ENCODE results near the gene OR2Z1.

Gene OR2Z1, protein sequence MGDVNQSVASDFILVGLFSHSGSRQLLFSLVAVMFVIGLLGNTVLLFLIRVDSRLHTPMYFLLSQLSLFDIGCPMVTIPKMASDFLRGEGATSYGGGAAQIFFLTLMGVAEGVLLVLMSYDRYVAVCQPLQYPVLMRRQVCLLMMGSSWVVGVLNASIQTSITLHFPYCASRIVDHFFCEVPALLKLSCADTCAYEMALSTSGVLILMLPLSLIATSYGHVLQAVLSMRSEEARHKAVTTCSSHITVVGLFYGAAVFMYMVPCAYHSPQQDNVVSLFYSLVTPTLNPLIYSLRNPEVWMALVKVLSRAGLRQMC

DNA sequence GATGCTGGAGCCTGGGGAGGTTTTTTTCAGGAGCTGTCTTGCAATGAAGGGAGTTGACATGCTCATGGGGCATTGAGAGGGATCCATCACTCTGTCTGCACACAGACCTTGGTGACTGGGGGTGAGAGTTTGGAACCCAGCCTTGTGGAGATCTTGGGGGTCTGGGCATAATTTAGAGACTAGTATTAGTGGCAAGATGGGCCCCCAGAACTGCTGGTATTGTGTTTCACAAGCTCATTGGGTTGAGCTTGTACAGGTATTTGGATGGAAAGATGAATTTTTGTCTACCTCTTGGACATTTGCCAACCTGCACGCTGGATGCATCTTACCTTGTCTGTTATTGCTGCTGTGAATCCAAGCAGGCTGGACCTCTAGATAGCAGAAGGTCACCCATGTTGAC is at the start of gene OR2Z1:
Gene OR2Z1 (plus strand): TSS at position 301 of the 400 bp plus-strand sequence. CDS start 9,395 bp downstream, outside the sequence.
- H3K4me1 ChIP-seq (ENCODE audit: control insufficient read depth in 1 of 2, insufficient read depth in 1 of 2, low read depth in 1 of 2, low read length in 1 of 2) = no peaks in the 10 kb centered on the region
- H3K27ac ChIP-seq = no peak within 1 kb of the TSS
- H3K4me3 ChIP-seq (ENCODE audit: low read depth in 1 of 2, low read length in 1 of 2) = no peak within 1 kb of the TSS
- H3K36me3 ChIP-seq = no peaks in the 10 kb centered on the region
- TF ChIP-seq, protein P1, sequence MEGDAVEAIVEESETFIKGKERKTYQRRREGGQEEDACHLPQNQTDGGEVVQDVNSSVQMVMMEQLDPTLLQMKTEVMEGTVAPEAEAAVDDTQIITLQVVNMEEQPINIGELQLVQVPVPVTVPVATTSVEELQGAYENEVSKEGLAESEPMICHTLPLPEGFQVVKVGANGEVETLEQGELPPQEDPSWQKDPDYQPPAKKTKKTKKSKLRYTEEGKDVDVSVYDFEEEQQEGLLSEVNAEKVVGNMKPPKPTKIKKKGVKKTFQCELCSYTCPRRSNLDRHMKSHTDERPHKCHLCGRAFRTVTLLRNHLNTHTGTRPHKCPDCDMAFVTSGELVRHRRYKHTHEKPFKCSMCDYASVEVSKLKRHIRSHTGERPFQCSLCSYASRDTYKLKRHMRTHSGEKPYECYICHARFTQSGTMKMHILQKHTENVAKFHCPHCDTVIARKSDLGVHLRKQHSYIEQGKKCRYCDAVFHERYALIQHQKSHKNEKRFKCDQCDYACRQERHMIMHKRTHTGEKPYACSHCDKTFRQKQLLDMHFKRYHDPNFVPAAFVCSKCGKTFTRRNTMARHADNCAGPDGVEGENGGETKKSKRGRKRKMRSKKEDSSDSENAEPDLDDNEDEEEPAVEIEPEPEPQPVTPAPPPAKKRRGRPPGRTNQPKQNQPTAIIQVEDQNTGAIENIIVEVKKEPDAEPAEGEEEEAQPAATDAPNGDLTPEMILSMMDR (IDR thresholded peaks at IDR 0.05) = no peak
- H3K27me3 ChIP-seq = peaks cover 11% of the 10 kb centered on the region
- H3K9me3 ChIP-seq = no peaks in the 10 kb centered on the region

DNA sequence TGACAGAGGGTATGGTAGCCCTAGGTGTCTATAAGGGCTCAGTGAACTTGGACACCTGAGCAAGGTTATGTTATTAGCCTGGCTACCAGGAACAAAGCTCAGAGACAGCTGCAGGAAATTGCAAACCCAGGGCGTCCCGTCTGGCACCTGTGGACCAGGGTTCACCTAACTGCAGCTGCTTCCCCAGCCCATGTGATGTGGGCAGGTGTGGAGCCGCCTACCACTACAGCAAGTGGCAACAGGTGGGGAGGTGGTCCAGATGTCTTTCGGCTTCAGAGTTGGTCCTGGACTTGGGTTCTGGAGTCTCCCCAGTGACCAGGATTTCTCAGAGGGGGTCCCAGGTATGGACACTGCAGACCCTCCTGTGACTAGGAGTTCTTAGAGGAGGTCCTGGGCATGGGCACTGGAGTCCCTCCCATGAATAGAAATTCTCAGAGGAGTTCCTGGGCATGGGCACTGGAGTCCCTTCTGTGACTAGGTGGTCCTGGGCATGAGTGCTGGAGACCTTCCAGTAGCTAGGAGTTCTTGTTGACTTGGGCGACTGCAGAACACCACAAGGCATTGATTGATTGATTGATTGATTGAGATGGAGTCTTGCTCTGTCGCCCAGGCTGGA is 48.0 kb upstream of the OR2Z1 start:
- Histone ChIP-seq H3K4me3 (ENCODE audit: low read depth in 1 of 2, low read length in 1 of 2) (no peak overlapping the region), H3K27ac (no peak overlapping the region), H3K27me3 (peaks cover 35% of the 10 kb centered on the region), H3K36me3 (no peaks in the 10 kb centered on the region), H3K4me1 (ENCODE audit: control insufficient read depth in 1 of 2, insufficient read depth in 1 of 2, low read depth in 1 of 2, low read length in 1 of 2) (no peaks in the 10 kb centered on the region), H3K9me3 (no peaks in the 10 kb centered on the region)
- TF ChIP-seq, protein P1 (IDR thresholded peaks at IDR 0.05) = no peak

DNA sequence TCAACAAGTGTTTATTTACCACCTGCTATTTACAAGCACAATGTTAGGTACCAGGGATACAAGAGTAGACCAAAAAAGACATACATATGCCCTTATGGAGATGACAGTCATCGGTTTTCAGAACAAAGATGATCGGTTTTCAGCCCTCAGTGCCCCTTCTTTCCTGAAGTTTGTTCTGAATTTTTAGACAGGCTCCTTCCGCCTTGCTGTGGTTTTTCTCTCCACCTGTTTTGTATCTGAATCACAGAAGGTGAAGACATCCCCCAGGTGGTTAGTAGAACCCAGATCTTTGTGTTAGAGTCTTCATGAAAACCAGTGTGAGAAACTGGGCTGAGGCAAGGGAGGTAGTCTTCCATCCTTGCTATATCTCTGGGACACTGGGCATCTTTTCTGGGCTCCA is 46.4 kb upstream of the OR2Z1 start:
- TF ChIP-seq, protein P1 (IDR thresholded peaks at IDR 0.05) = no peak
- H3K4me1 ChIP-seq (ENCODE audit: control insufficient read depth in 1 of 2, insufficient read depth in 1 of 2, low read depth in 1 of 2, low read length in 1 of 2) = no peaks in the 10 kb centered on the region
- no peaks in the 10 kb centered on the region for H3K9me3 ChIP-seq
- H3K36me3 ChIP-seq = no peaks in the 10 kb centered on the region
- peaks cover 26% of the 10 kb centered on the region for H3K27me3 ChIP-seq
- no peak overlapping the region for H3K27ac ChIP-seq
- no peak overlapping the region for H3K4me3 ChIP-seq (ENCODE audit: low read depth in 1 of 2, low read length in 1 of 2)

DNA sequence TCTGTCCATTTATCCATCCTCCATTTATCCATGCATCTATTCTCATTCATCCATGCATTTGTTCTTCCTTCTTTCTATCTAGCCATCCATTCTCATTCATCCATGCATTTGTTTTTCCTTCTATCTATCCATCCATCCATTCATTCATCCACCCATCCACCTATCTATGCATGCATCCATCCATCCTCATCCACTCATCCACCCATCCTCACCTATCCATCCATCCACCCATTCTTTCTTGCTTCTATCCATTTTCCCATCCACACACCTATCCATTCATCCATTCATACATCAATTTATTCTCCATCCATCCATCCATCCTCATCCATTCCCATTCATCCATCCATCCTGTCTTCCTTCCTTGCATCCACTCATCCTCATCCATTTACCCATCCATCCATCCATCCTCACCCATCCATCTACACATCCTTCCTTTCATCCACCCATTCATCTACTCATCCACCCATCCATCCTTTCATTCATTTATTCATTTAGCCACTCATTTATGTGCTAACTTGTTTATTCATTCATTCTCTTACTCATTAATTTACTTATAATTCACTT is 43.1 kb upstream of the OR2Z1 start:
- Histone ChIP-seq H3K36me3 (no peaks in the 10 kb centered on the region), H3K9me3 (no peaks in the 10 kb centered on the region), H3K4me3 (ENCODE audit: low read depth in 1 of 2, low read length in 1 of 2) (no peak overlapping the region), H3K27ac (no peak overlapping the region), H3K27me3 (peaks cover 12% of the 10 kb centered on the region), H3K4me1 (ENCODE audit: control insufficient read depth in 1 of 2, insufficient read depth in 1 of 2, low read depth in 1 of 2, low read length in 1 of 2) (no peaks in the 10 kb centered on the region)
- TF ChIP-seq, protein P1 (IDR thresholded peaks at IDR 0.05) = no peak

DNA sequence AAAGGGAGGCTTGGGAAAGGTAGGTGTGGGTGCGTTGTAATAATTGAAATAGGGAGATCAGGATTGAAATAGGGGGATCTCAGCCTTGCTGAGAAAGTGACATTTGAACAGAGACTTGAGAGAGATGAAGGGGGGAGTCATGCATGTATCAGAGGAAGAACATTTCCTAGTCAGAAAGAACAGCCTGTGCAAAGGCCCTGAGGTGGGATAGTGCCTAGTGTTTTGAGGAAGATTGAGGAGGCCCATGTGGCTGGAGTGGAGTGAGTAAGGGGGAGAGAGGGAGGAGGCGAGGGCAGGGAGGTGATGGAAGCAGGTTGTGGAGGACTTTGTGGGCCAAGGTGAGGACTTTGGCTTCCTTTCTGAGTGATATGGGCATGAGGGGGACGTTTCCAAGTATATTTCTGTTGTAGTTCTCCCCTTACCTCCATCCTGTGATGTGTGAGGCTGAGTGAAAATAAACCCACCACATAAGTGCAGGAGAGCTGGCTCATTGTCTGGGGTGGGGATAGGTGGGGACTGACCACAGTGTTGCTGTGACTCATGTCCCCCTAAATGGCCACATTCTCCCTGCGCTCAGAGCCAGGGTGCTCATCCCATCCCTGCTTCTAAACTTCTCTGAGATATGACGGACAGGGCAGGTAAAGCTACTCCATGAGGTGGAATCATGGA is 40.6 kb upstream of the OR2Z1 start:
- Histone ChIP-seq H3K27ac (no peak overlapping the region), H3K9me3 (no peaks in the 10 kb centered on the region), H3K27me3 (peaks cover 18% of the 10 kb centered on the region), H3K4me3 (ENCODE audit: low read depth in 1 of 2, low read length in 1 of 2) (no peak overlapping the region), H3K36me3 (no peaks in the 10 kb centered on the region), H3K4me1 (ENCODE audit: control insufficient read depth in 1 of 2, insufficient read depth in 1 of 2, low read depth in 1 of 2, low read length in 1 of 2) (no peaks in the 10 kb centered on the region)
- TF ChIP-seq, protein P1 (IDR thresholded peaks at IDR 0.05) = no peak

Measured in neutrophil (primary cell).